Gastrocnemius medialis (tissue), 4 donors: ENCODE results near the gene PGAP6.

Experiments
- POLR2A ChIP-seq, 2 donors: fragments of 450-650 bp; IDR thresholded peaks; one replicate each; pipeline ENCODE4 v1.6.1; 2017; ENCODE audit warnings: antibody characterized with exemption in 2 of 2, mild to moderate bottlenecking in 2 of 2, moderate library complexity in 2 of 2
- TF ChIP-seq, protein P1 (sequence below), 5 experiments: fragments of 450-650 bp in 3 of 5; fragments of 200-600 bp in 2 of 5; sonication (generic) in 2 of 5; IDR thresholded peaks in 4 of 5; conservative IDR thresholded peaks in 1 of 5; 1 replicate in 4 of 5; 2 replicates in 1 of 5; pipeline ENCODE4 v1.5.1; 2016 to 2019; ENCODE audit warnings: antibody characterized with exemption in 5 of 5, mild to moderate bottlenecking in 3 of 5, moderate library complexity in 3 of 5

DNA sequence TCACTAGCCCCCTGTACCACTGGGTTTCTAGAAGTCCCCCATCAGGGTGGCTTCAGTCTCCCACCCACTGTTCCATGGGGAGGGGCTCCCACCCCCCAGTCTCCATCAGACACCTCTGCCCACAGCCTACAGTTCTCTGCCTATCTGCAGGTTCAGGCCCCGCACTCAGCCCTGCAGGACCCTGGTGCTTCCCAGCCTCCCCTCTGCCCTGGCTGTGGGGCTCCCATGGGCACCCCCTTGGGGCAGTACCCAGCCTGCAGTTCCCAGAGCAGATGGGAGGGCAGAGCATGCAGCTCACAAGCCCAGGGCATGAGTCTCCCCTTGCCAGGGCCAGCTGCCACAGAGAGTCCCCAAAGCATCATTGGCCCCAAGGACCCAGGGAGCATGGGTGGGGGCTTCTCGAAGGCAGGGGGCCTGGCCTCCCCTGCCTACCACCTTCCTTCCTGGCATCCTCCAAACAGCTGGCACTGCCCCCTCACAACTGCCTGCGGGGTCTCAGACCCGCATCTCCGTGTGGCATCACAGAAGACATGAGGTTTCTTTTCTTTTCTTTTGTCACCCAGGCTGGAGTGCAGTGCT is 8.7 kb downstream of the PGAP6 start:
- TF ChIP-seq, protein P1, sequence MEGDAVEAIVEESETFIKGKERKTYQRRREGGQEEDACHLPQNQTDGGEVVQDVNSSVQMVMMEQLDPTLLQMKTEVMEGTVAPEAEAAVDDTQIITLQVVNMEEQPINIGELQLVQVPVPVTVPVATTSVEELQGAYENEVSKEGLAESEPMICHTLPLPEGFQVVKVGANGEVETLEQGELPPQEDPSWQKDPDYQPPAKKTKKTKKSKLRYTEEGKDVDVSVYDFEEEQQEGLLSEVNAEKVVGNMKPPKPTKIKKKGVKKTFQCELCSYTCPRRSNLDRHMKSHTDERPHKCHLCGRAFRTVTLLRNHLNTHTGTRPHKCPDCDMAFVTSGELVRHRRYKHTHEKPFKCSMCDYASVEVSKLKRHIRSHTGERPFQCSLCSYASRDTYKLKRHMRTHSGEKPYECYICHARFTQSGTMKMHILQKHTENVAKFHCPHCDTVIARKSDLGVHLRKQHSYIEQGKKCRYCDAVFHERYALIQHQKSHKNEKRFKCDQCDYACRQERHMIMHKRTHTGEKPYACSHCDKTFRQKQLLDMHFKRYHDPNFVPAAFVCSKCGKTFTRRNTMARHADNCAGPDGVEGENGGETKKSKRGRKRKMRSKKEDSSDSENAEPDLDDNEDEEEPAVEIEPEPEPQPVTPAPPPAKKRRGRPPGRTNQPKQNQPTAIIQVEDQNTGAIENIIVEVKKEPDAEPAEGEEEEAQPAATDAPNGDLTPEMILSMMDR (IDR thresholded peaks at IDR 0.05 in 4 of 5, conservative IDR thresholded peaks at IDR 0.05 in 1 of 5) = no peak
- TF ChIP-seq POLR2A (IDR thresholded peaks at IDR 0.05) = no peak
